Uterus (tissue), 2 donors: ENCODE measurements around the gene CUL4B.

Experiments used
- POLR2A ChIP-seq, 2 donors: fragments of 450-650 bp; IDR thresholded peaks; one replicate each; pipeline ENCODE4 v1.6.1; 2016; ENCODE audit warnings: antibody characterized with exemption in 2 of 2, mild to moderate bottlenecking in 1 of 2, moderate library complexity in 1 of 2
- TF ChIP-seq, protein P1 (sequence below), 4 experiments: fragments of 200-600 bp in 2 of 4; fragments of 450-650 bp in 2 of 4; sonication (generic) in 2 of 4; IDR thresholded peaks; one replicate each; pipeline ENCODE4 v1.5.1; 2016 to 2019; ENCODE audit warnings: antibody characterized with exemption in 4 of 4, mild to moderate bottlenecking in 2 of 4, moderate library complexity in 1 of 4

DNA sequence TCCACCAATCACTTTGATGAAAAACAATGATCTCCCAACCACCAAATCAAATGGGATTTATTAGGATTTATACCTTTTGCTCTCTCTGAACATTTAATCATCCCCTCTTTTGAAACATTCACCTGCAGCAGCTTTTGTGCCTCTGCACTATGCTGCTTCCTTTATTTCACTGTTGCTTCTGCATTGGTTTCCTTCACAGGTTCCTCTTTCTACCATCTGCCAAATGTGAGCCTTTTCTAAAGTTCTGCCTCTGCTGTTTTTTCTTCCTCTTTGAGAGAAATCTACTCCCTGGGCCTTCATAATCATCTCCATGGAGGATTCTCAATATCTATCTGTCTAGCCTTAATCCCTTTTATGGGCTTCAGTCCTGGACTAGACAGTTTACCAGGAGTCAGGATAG lies 24.7 kb downstream of the CUL4B start:
- TF ChIP-seq, protein P1, sequence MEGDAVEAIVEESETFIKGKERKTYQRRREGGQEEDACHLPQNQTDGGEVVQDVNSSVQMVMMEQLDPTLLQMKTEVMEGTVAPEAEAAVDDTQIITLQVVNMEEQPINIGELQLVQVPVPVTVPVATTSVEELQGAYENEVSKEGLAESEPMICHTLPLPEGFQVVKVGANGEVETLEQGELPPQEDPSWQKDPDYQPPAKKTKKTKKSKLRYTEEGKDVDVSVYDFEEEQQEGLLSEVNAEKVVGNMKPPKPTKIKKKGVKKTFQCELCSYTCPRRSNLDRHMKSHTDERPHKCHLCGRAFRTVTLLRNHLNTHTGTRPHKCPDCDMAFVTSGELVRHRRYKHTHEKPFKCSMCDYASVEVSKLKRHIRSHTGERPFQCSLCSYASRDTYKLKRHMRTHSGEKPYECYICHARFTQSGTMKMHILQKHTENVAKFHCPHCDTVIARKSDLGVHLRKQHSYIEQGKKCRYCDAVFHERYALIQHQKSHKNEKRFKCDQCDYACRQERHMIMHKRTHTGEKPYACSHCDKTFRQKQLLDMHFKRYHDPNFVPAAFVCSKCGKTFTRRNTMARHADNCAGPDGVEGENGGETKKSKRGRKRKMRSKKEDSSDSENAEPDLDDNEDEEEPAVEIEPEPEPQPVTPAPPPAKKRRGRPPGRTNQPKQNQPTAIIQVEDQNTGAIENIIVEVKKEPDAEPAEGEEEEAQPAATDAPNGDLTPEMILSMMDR (IDR thresholded peaks at IDR 0.05) = no peak
- no peak for TF ChIP-seq POLR2A (IDR thresholded peaks at IDR 0.05)
